Bronchial epithelial cell (primary cell): ENCODE data around the gene DYNLT3. TPM values are rescaled to one million over a fixed set of nuclear protein-coding genes. Genes with fewer than 3 reads are reported as not detected.
A peak's percentile ranks its signal among the peaks of the same experiment; 100 is the strongest.

ENCODE experiments used
- DNase-seq: peaks from one replicate; pipeline ENCODE4 v3.0.0-alpha.2; 2010; ENCODE audit warnings: low read depth
- FAIRE-seq: peaks from 2 replicates; lab custom pipeline; 2011; peaks lifted over from hg19 to GRCh38; lab: Jason Lieb, UNC
- H3K27me3 ChIP-seq: 2 replicates; pipeline ENCODE4 v1.5.1; 2011; ENCODE audit warnings: low read length; ENCODE audit not compliant: control insufficient read depth, insufficient read depth
- H3K36me3 ChIP-seq: 2 replicates; pipeline ENCODE4 v1.5.1; 2011; ENCODE audit warnings: low read length; ENCODE audit not compliant: control insufficient read depth, insufficient read depth
- H3K4me3 ChIP-seq: 2 replicates; pipeline ENCODE4 v1.5.1; 2011; ENCODE audit warnings: mild to moderate bottlenecking, low read depth, low read length, control low read depth
- CTCF ChIP-seq: IDR thresholded peaks from 2 replicates; pipeline ENCODE4 v1.5.1; 2011; ENCODE audit warnings: mild to moderate bottlenecking, moderate library complexity, low read length, control low read depth, inconsistent platforms; ENCODE audit not compliant: insufficient read depth, severe bottlenecking
- total RNA-seq: library from RNA; depleted of rRNA; stranded (reverse); fragments of >200 nt; gene quantifications from 2 replicates; pipeline ENCODE4 v1.2.1, GENCODE V29; 2014

Gene DYNLT3
- total RNA-seq, 1 donor from 2014 or later: 38.7 TPM

DNA sequence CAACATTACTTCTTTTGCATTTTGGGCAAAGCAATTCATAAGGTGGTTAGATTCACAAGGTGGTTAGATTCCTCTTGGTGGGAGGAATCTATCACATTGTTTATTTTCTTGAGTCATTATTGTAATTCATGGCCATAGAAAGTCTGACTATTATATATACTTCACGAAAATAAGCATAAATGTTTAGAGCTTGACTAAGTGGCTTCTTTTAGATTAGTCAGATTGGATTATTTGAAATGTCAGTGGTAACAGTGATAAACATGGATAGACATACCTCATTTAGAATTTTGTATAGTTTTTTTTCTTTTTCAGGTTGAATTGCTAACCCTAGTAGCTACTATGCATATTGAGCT, 24.9 kb upstream of the DYNLT3 start:
- TF ChIP-seq CTCF: no peak
- H3K27me3 ChIP-seq: no peaks in the 10 kb centered on the region
- no peaks in the 10 kb centered on the region for H3K36me3 ChIP-seq
- DNase-seq (no peak), FAIRE-seq (no peak)
- H3K4me3 ChIP-seq: no peak overlapping the region

GRCh38 chrX:37871626-37872302, 24.4 kb upstream of the DYNLT3 start:
- no peak for TF ChIP-seq CTCF
- DNase-seq (peak; percentile 89), FAIRE-seq (peak; percentile 80)

GRCh38 chrX:37867536-37868153, 20.3 kb upstream of the DYNLT3 start:
- H3K27me3 ChIP-seq: no peaks in the 10 kb centered on the region
- TF ChIP-seq CTCF: no peak
- no peak overlapping the region for H3K4me3 ChIP-seq
- H3K36me3 ChIP-seq: no peaks in the 10 kb centered on the region
- DNase-seq: no peak
- FAIRE-seq: no peak

More at GRCh38 chrX:37871626-37872302, 24.4 kb upstream of the DYNLT3 start:
- Histone ChIP-seq H3K36me3 (no peaks in the 10 kb centered on the region), H3K27me3 (no peaks in the 10 kb centered on the region), H3K4me3 (no peak overlapping the region)

- FAIRE-seq (no peak), DNase-seq (no peak)
- Histone ChIP-seq H3K36me3 (no peaks in the 10 kb centered on the region), H3K4me3 (no peak overlapping the region), H3K27me3 (no peaks in the 10 kb centered on the region)
- no peak for TF ChIP-seq CTCF
Measured at GRCh38 chrX:37863728-37864127, 16.4 kb upstream of the DYNLT3 start.

DNA sequence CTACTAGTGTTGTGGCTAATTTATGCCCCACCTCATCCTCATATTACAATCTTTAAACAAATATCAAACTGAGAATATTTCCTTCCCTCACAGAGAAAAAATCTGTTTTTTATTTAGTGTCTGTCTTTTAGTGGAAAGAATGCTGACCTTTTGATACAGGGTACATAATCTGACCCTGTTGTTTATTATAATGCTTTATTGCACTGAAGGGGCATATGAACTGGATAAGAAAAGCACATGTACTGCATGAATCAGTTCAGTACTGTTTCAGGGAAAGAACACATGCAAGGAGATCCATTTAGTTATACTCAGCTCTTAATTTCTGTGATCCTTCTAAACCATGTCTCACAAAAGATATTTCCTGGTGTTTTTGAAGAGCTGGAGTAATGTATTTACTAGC, 15.5 kb upstream of the DYNLT3 start:
- Histone ChIP-seq H3K27me3 (no peaks in the 10 kb centered on the region), H3K4me3 (no peak overlapping the region), H3K36me3 (no peaks in the 10 kb centered on the region)
- TF ChIP-seq CTCF: no peak
- no peak for FAIRE-seq
- DNase-seq: no peak

DNA sequence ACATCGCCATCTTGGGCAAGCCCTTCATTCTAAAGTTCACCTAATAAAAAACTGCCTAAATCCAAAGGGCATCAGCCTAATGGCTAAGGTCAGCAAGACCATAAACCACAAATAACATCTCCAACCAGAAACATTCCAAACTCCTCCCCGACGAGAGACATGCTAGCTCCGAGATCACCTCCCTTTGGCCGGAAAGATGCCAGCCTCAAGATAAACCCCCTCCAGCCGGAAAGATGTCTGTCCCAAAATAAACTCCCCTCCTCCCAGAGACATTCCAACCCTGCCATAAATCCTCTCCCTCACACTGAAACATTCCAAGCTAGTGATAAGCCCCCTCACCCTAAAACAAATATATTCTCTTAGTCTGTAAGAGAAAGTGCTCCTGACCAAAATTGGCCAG, 13.3 kb upstream of the DYNLT3 start:
- TF ChIP-seq CTCF: no peak
- DNase-seq (no peak), FAIRE-seq (no peak)
- Histone ChIP-seq H3K36me3 (no peaks in the 10 kb centered on the region), H3K27me3 (no peaks in the 10 kb centered on the region), H3K4me3 (no peak overlapping the region)
